ENCODE data around the gene LRRC4B. TPM values are rescaled to one million over a fixed set of nuclear protein-coding genes. Genes with fewer than 3 reads are reported as not detected.

LRRC4B gene
- total RNA-seq, 4 donors from 2014 or later = 0.18 to 1.5 (median 0.44) TPM

DNA sequence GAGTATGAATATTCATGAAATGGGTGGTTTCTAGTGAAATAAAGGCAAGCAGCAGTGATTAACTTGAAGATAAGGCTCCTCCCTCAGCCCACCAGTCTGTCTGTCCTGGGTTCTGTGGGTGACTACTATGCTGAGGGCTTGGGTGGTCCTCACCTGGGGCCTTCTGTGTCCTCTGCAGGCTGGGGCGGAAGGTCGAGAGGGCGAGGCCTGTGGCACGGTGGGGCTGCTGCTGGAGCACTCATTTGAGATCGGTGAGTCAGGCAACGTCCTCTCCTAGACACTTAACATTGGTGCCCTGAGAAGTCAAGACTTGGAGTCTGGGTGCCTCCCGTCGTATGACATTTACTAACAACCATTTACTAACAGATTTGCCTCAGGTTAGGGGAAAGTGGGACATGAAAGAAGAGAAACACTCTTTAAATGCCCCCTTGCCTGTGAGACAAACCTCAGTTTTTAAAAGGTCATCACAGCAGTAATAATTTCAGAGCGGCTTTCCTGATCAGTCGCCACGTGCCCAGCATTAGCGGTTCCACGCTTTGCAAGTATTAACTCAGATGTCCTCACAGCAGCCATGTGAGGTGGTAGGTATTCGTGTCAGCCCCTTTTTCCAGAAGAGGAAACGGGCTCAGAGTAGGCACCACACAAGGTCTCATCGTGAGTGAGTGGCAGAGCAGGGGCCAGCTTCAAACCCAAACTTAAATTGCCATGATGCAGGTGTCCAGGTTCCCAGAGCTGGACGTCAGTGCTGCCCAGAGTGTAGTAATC is 90.3 kb downstream of the LRRC4B start:
- Histone ChIP-seq H3K4me1 (peaks cover 9 to 29% (median 10%) of the 10 kb centered on the region in 3 donors), H3K9me3 (no peaks in the 10 kb centered on the region), H3K4me3 (peak overlapping the region in 2 of 4 donors; percentile 84 to 92), H3K27me3 (no peaks in the 10 kb centered on the region), H3K36me3 (peaks cover 0 to 53% (median 8%) of the 10 kb centered on the region in 3 donors), H3K27ac (no peak overlapping the region)
- 89 to 90% methylated on average over 12 to 13 of the region's 17 CpGs for WGBS, 2 donors
- TF ChIP-seq, protein P1, sequence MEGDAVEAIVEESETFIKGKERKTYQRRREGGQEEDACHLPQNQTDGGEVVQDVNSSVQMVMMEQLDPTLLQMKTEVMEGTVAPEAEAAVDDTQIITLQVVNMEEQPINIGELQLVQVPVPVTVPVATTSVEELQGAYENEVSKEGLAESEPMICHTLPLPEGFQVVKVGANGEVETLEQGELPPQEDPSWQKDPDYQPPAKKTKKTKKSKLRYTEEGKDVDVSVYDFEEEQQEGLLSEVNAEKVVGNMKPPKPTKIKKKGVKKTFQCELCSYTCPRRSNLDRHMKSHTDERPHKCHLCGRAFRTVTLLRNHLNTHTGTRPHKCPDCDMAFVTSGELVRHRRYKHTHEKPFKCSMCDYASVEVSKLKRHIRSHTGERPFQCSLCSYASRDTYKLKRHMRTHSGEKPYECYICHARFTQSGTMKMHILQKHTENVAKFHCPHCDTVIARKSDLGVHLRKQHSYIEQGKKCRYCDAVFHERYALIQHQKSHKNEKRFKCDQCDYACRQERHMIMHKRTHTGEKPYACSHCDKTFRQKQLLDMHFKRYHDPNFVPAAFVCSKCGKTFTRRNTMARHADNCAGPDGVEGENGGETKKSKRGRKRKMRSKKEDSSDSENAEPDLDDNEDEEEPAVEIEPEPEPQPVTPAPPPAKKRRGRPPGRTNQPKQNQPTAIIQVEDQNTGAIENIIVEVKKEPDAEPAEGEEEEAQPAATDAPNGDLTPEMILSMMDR (IDR thresholded peaks at IDR 0.05) = no peak
- no peak for TF ChIP-seq POLR2A (IDR thresholded peaks at IDR 0.05)
- no peak for DNase-seq
- intact Hi-C loops (cut with DNase I) = no loop called here

DNA sequence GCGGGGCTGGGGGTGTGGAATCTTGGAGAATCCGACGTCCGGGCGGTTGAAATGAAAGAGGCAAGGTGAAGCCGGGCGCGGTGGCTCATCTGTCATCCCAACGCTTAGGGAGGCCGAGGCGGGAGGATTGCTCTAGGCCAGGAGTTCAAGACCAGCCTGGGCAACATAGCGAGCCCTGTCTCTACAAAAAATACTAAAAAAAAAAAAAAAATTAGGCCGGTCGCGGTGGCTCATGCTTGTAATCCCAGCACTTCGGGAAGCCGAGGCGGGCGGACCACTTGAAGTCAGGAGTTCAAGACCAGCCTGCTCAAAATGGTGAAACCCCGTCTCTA is 91.4 kb downstream of the LRRC4B start:
- Histone ChIP-seq H3K9me3 (no peaks in the 10 kb centered on the region), H3K27me3 (no peaks in the 10 kb centered on the region), H3K36me3 (peaks cover 0 to 43% (median 8%) of the 10 kb centered on the region in 3 donors), H3K27ac (peak overlapping the region; percentile 81 to 89 (median 82)), H3K4me3 (peak overlapping the region; percentile 79 to 92 (median 84)), H3K4me1 (peaks cover 9 to 29% (median 10%) of the 10 kb centered on the region in 3 donors)
- intact Hi-C loops (cut with DNase I) = no loop called here
- no peak for DNase-seq
- 21 to 24% methylated on average over 15 to 20 of the region's 20 CpGs for WGBS, 2 donors
- no peak for TF ChIP-seq POLR2A (IDR thresholded peaks at IDR 0.05)
- TF ChIP-seq, protein P1 (IDR thresholded peaks at IDR 0.05) = no peak

DNA sequence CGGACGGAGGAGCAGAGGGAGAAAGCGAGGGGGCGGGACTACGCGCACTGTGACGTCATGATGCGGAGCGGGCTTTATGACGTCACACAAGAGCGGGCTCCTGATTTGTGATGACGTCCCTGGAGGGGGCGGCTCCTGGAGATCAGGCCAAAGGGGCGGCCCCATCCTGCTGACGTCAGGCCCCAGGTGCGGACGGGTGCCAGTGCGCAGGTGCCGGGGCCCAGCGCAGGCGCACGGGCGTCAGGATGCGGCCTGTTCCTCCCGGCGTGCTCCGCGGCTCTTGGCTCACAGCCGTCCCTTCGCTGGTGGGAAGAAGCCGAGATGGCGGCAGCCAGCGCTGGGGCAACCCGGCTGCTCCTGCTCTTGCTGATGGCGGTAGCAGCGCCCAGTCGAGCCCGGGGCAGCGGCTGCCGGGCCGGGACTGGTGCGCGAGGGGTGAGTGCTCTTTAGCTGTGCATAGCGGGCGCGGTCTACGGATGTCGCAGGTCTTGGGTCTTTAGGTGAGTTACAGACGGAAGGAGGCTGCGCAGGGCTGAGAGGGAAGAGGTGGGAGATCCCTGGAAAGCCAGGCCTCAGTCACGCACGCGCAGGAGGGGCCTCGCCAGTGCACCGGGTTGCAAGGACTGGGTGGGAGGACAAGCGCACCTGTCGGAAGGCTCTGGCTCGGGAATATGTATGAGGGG is 91.9 kb downstream of the LRRC4B start, which contains the start of the genes EMC10 and GARIN5A:
EMC10 (plus strand) TSS at position 284 of the 683 bp plus-strand sequence; CDS start at position 322, 38 bp downstream.
GARIN5A (minus strand) TSS at position 625 of the 683 bp plus-strand sequence; CDS start at position 165, 460 bp downstream.
- peaks cover 0 to 38% (median 8%) of the 10 kb centered on the region in 3 donors for H3K36me3 ChIP-seq
- intact Hi-C loops (cut with DNase I) = no loop called here
- peaks cover 9 to 29% (median 10%) of the 10 kb centered on the region in 3 donors for H3K4me1 ChIP-seq
- DNase-seq = peak; percentile 63
- TF ChIP-seq POLR2A (IDR thresholded peaks at IDR 0.05) = peak in 3 of 4 donors; percentile 52 to 71 (median 53)
- TF ChIP-seq, protein P1 (IDR thresholded peaks at IDR 0.05) = peak in 2 of 6 experiments; percentile 28 to 42
- WGBS, 2 donors = 1 to 2% methylated on average over 21 to 22 of the region's 58 CpGs
- H3K4me3 ChIP-seq = peak within 1 kb of the TSS; percentile 79 to 92 (median 84)
- no peaks in the 10 kb centered on the region for H3K27me3 ChIP-seq
- no peaks in the 10 kb centered on the region for H3K9me3 ChIP-seq
- H3K27ac ChIP-seq = peak within 1 kb of the TSS; percentile 81 to 89 (median 82)

DNA sequence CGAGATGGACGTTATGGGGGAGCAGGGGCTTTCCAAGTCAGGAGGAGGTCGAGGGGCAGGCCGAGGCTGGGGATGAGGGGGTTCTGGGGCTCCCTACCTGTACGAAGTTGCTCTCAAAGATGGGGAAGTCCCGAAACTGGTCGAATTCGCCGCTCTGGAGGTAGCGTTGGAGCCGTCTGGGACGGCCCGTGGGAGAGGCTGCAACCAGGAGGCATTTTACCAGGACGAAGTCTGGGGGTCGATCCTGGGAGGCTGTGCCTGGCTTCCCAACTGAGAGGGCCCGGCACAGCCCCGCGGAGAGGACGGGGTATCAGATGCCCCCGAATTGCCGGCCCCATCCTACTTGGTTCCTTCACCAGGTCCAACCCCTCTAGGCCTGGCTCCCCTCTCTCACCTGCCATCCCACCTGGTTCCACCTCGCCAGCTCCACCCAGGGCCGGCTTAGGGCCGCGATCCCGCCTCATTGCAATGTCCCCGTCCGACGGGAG is 92.5 kb downstream of the LRRC4B start:
- DNase-seq = no peak
- Histone ChIP-seq H3K9me3 (no peaks in the 10 kb centered on the region), H3K27me3 (no peaks in the 10 kb centered on the region), H3K4me1 (peaks cover 9 to 29% (median 10%) of the 10 kb centered on the region in 3 donors), H3K4me3 (peak overlapping the region in 3 of 4 donors; percentile 79 to 92 (median 84)), H3K27ac (peak overlapping the region in 3 of 4 donors; percentile 49 to 89 (median 83)), H3K36me3 (peaks cover 0 to 32% (median 6%) of the 10 kb centered on the region in 3 donors)
- intact Hi-C loops (cut with DNase I) = no loop called here
- TF ChIP-seq POLR2A (IDR thresholded peaks at IDR 0.05) = no peak
- TF ChIP-seq, protein P1 (IDR thresholded peaks at IDR 0.05) = no peak
- 86 to 87% methylated on average over 18 to 19 of the region's 29 CpGs for WGBS, 2 donors
